Trophoblast cell (in vitro differentiated cells and primary cell): Measurements from ENCODE around the gene RCC2.

Experiments
- DNase-seq, 2 donors: peaks; one replicate each; pipeline ENCODE4 v3.0.0-alpha.2; 2016
- H2AFZ ChIP-seq: 2 replicates; pipeline ENCODE4 v1.6.1; 2013; ENCODE audit warnings: low read length, moderate library complexity, mild to moderate bottlenecking; ENCODE audit not compliant: insufficient read depth, poor library complexity
- H2AK5ac ChIP-seq: 2 replicates; pipeline ENCODE4 v1.6.1; 2013; ENCODE audit warnings: mild to moderate bottlenecking, low read length
- H2BK120ac ChIP-seq: 2 replicates; pipeline ENCODE4 v1.6.1; 2013; ENCODE audit warnings: low read length, mild to moderate bottlenecking, moderate library complexity; ENCODE audit not compliant: insufficient read depth, poor library complexity
- H2BK12ac ChIP-seq: 2 replicates; pipeline ENCODE4 v1.6.1; 2013; ENCODE audit warnings: mild to moderate bottlenecking, low read length, moderate library complexity
- H2BK5ac ChIP-seq: 2 replicates; pipeline ENCODE4 v1.6.1; 2013; ENCODE audit warnings: low read length, low read depth, moderate library complexity, mild to moderate bottlenecking; ENCODE audit not compliant: poor library complexity
- H3K14ac ChIP-seq: 2 replicates; pipeline ENCODE4 v1.6.1; 2013; ENCODE audit warnings: mild to moderate bottlenecking, low read length
- H3K18ac ChIP-seq: 2 replicates; pipeline ENCODE4 v1.6.1; 2013; ENCODE audit warnings: mild to moderate bottlenecking, low read length
- H3K23ac ChIP-seq: 2 replicates; pipeline ENCODE4 v1.6.1; 2013; ENCODE audit warnings: low read length
- H3K27ac ChIP-seq: 2 replicates; pipeline ENCODE4 v1.5.1; 2013; ENCODE audit warnings: low read depth, mild to moderate bottlenecking, inconsistent platforms, low read length, moderate library complexity
- H3K27me3 ChIP-seq: 2 replicates; pipeline ENCODE4 v1.6.1; 2013; ENCODE audit warnings: inconsistent platforms, mild to moderate bottlenecking, low read length, moderate library complexity; ENCODE audit not compliant: insufficient read depth
- H3K36me3 ChIP-seq, 2 experiments: 1 replicate in 1 of 2; 2 replicates in 1 of 2; pipeline ENCODE4 v1.6.1; 2013; ENCODE audit warnings: low read length in 2 of 2, mild to moderate bottlenecking in 2 of 2, moderate library complexity in 1 of 2; ENCODE audit not compliant: insufficient read depth in 2 of 2, control insufficient read depth in 1 of 2
- H3K4ac ChIP-seq: 2 replicates; pipeline ENCODE4 v1.6.1; 2013; ENCODE audit warnings: low read depth, mild to moderate bottlenecking, low read length, moderate library complexity
- H3K4me1 ChIP-seq, 2 experiments: 1 replicate in 1 of 2; 2 replicates in 1 of 2; pipeline ENCODE4 v1.6.1; 2013; ENCODE audit warnings: low read length in 2 of 2, mild to moderate bottlenecking in 2 of 2, moderate library complexity in 1 of 2; ENCODE audit not compliant: insufficient read depth in 2 of 2, control insufficient read depth in 1 of 2
- H3K4me2 ChIP-seq: 2 replicates; pipeline ENCODE4 v1.6.1; 2013; ENCODE audit warnings: inconsistent platforms, mild to moderate bottlenecking, low read length, moderate library complexity
- H3K4me3 ChIP-seq: 2 replicates; pipeline ENCODE4 v1.5.1; 2013; ENCODE audit warnings: mild to moderate bottlenecking, low read depth, low read length, inconsistent platforms
- H3K79me1 ChIP-seq: one replicate; pipeline ENCODE4 v1.6.1; 2013; ENCODE audit warnings: low read length
- H3K79me2 ChIP-seq: 2 replicates; pipeline ENCODE4 v1.6.1; 2013; ENCODE audit warnings: low read length, mild to moderate bottlenecking; ENCODE audit not compliant: control insufficient read depth, insufficient read depth, poor library complexity
- H3K9ac ChIP-seq: 2 replicates; pipeline ENCODE4 v1.6.1; 2013; ENCODE audit warnings: mild to moderate bottlenecking, low read length
- H3K9me3 ChIP-seq: 2 replicates; pipeline ENCODE4 v1.6.1; 2013; ENCODE audit warnings: low read depth, mild to moderate bottlenecking, control low read depth, inconsistent platforms, low read length; ENCODE audit not compliant: insufficient read depth
- H4K12ac ChIP-seq: 2 replicates; pipeline ENCODE4 v1.6.1; 2013; ENCODE audit warnings: low read depth, mild to moderate bottlenecking, low read length, moderate library complexity
- H4K8ac ChIP-seq: 2 replicates; pipeline ENCODE4 v1.6.1; 2013; ENCODE audit warnings: low read depth, mild to moderate bottlenecking, low read length, moderate library complexity
- H4K91ac ChIP-seq: one replicate; pipeline ENCODE4 v1.6.1; 2013; ENCODE audit warnings: low read depth, mild to moderate bottlenecking, low read length, moderate library complexity
- WGBS: extraction: QIAGEN DNeasy Blood & Tissue Kit; methylation state at CpG from one replicate; pipeline ENCODE4 v1.1.7; 2013; ENCODE audit warnings: missing lambda C conversion rate; ENCODE audit not compliant: insufficient read length, insufficient coverage; ENCODE audit errors: extremely low coverage; 5-methylcytosine and 5-hydroxymethylcytosine counted together

Gene RCC2

GRCh38 chr1:17440074-17440826, 773 bp upstream of the RCC2 start:
- Histone ChIP-seq H3K27ac (no peak overlapping the region), H2BK12ac (peak overlapping the region; percentile 3), H4K91ac (peak overlapping the region; percentile 87), H3K4me3 (peak overlapping the region; percentile 70), H4K8ac (peak overlapping the region; percentile 88), H3K9me3 (peaks cover 1% of the 10 kb centered on the region), H3K79me1 (peaks cover 20% of the 10 kb centered on the region), H3K23ac (no peak overlapping the region), H2BK120ac (no peak overlapping the region), H4K12ac (no peak overlapping the region), H3K36me3 (peaks cover 2% of the 10 kb centered on the region in 2 experiments), H3K14ac (peak overlapping the region; percentile 94), H3K4ac (peak overlapping the region; percentile 9), H3K9ac (peak overlapping the region; percentile 69), H3K79me2 (peaks cover 24% of the 10 kb centered on the region), H3K18ac (no peak overlapping the region), H3K27me3 (no peaks in the 10 kb centered on the region), H2BK5ac (no peak overlapping the region), H2AFZ (peak overlapping the region; percentile 95), H3K4me1 (peaks cover 19 to 29% of the 10 kb centered on the region in 2 experiments), H2AK5ac (no peak overlapping the region), H3K4me2 (peak overlapping the region; percentile 87)
- no CpG with 5 or more reads among the region's 18 CpGs for WGBS
- peak in 1 of 2 donors; percentile 25 for DNase-seq

- peak overlapping the region; percentile 46 for H2BK12ac ChIP-seq
- peak overlapping the region; percentile 87 for H2BK5ac ChIP-seq
- peak overlapping the region; percentile 85 for H3K4ac ChIP-seq
- peak overlapping the region; percentile 92 for H3K4me2 ChIP-seq
- peak overlapping the region; percentile 99 for H3K4me3 ChIP-seq
- H3K27me3 ChIP-seq, result no peaks in the 10 kb centered on the region
- peak overlapping the region; percentile 94 for H4K91ac ChIP-seq
- peak overlapping the region; percentile 76 for H4K12ac ChIP-seq
- peak overlapping the region; percentile 77 for H2AFZ ChIP-seq
- peaks cover 20% of the 10 kb centered on the region for H3K79me1 ChIP-seq
- H3K9me3 ChIP-seq, result peaks cover 1% of the 10 kb centered on the region
- H3K14ac ChIP-seq, result peak overlapping the region; percentile 97
- H3K9ac ChIP-seq, result peak overlapping the region; percentile 97
- no CpG with 5 or more reads among the region's 78 CpGs for WGBS
- peak overlapping the region; percentile 94 for H3K27ac ChIP-seq
- no peak overlapping the region for H3K23ac ChIP-seq
- peak overlapping the region; percentile 94 for H4K8ac ChIP-seq
- H3K36me3 ChIP-seq, result peaks cover 7 to 17% of the 10 kb centered on the region in 2 experiments
- peaks cover 28% of the 10 kb centered on the region for H3K79me2 ChIP-seq
- peak overlapping the region; percentile 91 for H2BK120ac ChIP-seq
- peak overlapping the region; percentile 52 for H2AK5ac ChIP-seq
- peak overlapping the region; percentile 98 for H3K18ac ChIP-seq
- peaks cover 20 to 34% of the 10 kb centered on the region in 2 experiments for H3K4me1 ChIP-seq
- peak in 1 of 2 donors; percentile 56 for DNase-seq
Observed at GRCh38 chr1:17438318-17439249, 893 bp downstream of the RCC2 start.

GRCh38 chr1:17437580-17438317, 1.7 kb downstream of the RCC2 start:
- Histone ChIP-seq H2BK120ac (peak overlapping the region; percentile 91), H3K4me3 (peak overlapping the region; percentile 99), H2AFZ (peak overlapping the region; percentile 77)

GRCh38 chr1:17437260-17437579, 2.3 kb downstream of the RCC2 start:
- H3K79me1 ChIP-seq, result peaks cover 20% of the 10 kb centered on the region
- peaks cover 4% of the 10 kb centered on the region for H3K9me3 ChIP-seq
- no peak overlapping the region for H2BK12ac ChIP-seq
- peaks cover 15 to 26% of the 10 kb centered on the region in 2 experiments for H3K36me3 ChIP-seq
- WGBS, result no CpG with 5 or more reads among the region's 9 CpGs
- H2BK5ac ChIP-seq, result peak overlapping the region; percentile 59
- H3K4me3 ChIP-seq, result peak overlapping the region; percentile 99
- H3K4me2 ChIP-seq, result peak overlapping the region; percentile 87
- no peak overlapping the region for H3K4ac ChIP-seq
- no peak overlapping the region for H2AFZ ChIP-seq
- H3K27ac ChIP-seq, result peak overlapping the region; percentile 94
- H3K14ac ChIP-seq, result peak overlapping the region; percentile 53
- no peaks in the 10 kb centered on the region for H3K27me3 ChIP-seq
- H3K79me2 ChIP-seq, result peaks cover 29% of the 10 kb centered on the region
- peak overlapping the region; percentile 78 for H3K9ac ChIP-seq
- no peak overlapping the region for H2BK120ac ChIP-seq
- H3K23ac ChIP-seq, result no peak overlapping the region
- no peak for DNase-seq
- H3K4me1 ChIP-seq, result peaks cover 20 to 34% of the 10 kb centered on the region in 2 experiments
- H2AK5ac ChIP-seq, result no peak overlapping the region
- peak overlapping the region; percentile 34 for H4K8ac ChIP-seq
- H4K91ac ChIP-seq, result peak overlapping the region; percentile 65
- peak overlapping the region; percentile 54 for H3K18ac ChIP-seq
- no peak overlapping the region for H4K12ac ChIP-seq

More at GRCh38 chr1:17437580-17438317, 1.7 kb downstream of the RCC2 start:
- DNase-seq, result peak in 1 of 2 donors; percentile 63
- Histone ChIP-seq H2AK5ac (peak overlapping the region; percentile 52), H3K79me2 (peaks cover 29% of the 10 kb centered on the region), H4K12ac (peak overlapping the region; percentile 76), H3K27me3 (no peaks in the 10 kb centered on the region), H3K4me2 (peak overlapping the region; percentile 92), H2BK12ac (peak overlapping the region; percentile 46), H3K4me1 (peaks cover 20 to 34% of the 10 kb centered on the region in 2 experiments), H3K23ac (no peak overlapping the region), H2BK5ac (peak overlapping the region; percentile 87), H3K79me1 (peaks cover 20% of the 10 kb centered on the region), H3K9me3 (peaks cover 1% of the 10 kb centered on the region), H3K14ac (peak overlapping the region; percentile 97), H3K27ac (peak overlapping the region; percentile 94), H3K4ac (peak overlapping the region; percentile 85), H3K18ac (peak overlapping the region; percentile 98), H3K9ac (peak overlapping the region; percentile 97), H4K8ac (peak overlapping the region; percentile 94), H3K36me3 (peaks cover 11 to 21% of the 10 kb centered on the region in 2 experiments), H4K91ac (peak overlapping the region; percentile 94)
- no CpG with 5 or more reads among the region's 115 CpGs for WGBS
